HG02884 (cell line): ENCODE results near the gene NPAS3.

Experiments
- ATAC-seq: cut with Tn5 transposase; IDR thresholded peaks from one replicate; pipeline ENCODE4 v1.9.1; 2021; ENCODE audit warnings: mild to moderate bottlenecking, moderate library complexity; ENCODE audit not compliant: unreplicated experiment

The NPAS3 gene

DNA sequence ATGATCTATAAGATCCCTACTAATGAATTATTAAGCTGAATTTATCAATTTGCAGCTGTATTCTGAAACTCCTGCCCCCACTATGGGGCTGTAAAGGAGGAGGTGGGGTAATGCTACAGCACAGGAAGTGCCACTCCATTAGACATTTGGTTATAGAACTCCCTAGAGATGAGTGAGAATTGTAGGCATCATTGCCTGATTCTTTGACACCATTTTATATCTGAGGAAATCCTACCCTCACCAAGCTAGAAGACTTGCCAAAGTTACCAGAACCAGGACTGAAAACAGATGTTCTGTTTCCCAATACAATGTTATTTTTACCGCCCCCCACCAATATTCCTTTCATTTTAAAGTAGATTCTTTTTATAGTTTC lies 829.8 kb downstream of the NPAS3 start:
- no peak for ATAC-seq

GRCh38 chr14:33773205-33774030 lies 834.7 kb downstream of the NPAS3 start:
- no peak for ATAC-seq

DNA sequence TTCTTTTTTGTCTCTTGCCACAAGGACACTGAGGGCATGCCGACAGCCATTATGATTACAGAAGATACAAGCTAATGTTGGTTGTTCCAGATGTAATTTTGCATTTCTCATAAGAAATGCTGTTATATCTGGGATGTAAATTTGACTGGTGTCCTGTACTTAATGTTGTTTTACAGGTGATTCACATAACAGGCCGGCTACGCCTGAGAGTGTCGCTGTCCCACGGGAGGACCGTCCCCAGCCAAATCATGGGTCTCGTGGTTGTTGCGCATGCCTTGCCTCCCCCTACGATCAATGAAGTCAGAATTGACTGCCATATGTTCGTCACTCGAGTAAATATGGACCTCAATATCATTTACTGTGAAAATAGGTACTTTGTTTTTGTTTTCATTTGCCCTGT lies 835.5 kb downstream of the NPAS3 start:
- no peak for ATAC-seq

GRCh38 chr14:33774723-33775470 lies 836.2 kb downstream of the NPAS3 start:
- ATAC-seq = no peak

- ATAC-seq = no peak
These were observed 838.2 kb downstream of the NPAS3 start for GRCh38 chr14:33776871-33777270.

DNA sequence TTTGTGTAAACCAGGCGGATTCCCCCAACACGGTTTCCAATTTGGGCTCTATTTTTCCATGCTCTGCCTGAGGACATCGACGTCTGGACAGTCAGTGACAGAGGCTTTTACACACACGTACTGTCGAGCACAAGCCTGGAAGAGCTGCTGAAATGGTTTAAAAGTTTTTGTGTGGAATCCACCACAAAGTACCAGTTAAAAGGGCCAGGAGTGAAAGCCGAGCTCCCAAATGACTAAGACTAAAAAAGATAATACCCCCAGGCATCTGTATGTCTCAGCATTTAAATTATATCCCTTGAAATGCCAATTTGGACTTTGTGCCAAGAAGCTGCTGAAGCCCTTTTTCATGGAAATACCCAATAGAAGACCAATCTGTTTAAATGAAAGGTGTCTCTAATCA lies 839.0 kb downstream of the NPAS3 start:
- ATAC-seq = no peak

DNA sequence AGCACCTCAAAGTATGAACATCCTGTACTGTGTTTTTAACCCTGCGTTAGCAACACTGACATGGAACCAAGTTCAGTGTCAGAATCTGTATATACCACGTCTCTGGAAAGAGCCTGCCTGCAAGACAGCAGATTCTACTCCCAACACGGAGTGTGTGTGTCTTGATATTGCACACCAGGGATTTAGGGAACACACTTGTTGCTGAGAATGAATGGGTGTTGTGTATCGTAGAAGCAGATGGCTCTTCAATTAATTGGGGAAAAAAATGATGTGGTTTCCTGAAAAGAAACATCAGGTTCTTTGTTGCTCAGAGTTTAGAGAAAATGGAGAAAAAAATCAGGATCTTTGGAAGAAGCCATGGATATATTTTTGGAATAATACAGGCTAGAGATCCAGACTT lies 841.4 kb downstream of the NPAS3 start:
- no peak for ATAC-seq

DNA sequence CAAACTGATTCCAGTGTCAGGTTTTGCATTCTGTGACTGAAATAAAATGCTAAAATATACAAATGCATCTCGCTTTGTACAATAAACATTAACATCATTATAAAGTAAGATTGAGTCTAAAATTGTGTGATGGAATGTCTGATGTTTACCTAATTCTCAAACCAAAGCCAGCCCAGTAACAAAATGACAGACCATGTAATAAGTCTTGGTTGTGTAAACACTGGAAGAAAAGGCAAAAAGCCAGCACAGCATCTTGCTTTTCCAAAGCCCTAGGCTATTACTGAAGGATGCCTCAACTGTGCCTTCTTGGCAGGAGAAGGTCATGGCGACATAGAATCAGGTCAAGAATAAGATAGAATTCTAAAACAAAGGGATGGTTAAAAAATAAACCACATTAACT lies 842.6 kb downstream of the NPAS3 start:
- ATAC-seq = no peak

DNA sequence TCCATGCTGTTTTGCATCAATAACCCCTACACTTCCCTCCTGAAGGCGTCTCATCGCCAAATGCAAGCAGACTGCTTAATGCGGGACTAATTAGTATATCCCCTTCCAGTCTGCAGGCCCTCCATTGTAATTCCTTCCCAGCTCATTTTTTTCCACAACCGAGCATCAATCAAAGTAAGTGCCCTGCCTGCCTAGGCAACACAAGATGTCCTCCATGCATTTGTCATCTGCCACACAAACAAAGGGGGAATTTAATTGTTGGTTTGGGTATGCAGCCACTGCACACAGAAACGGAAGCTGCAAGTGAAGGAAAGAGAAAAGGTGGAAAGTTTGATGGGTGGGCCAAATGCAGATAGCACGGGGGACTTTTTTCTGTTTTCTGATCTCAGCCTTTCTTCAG lies 844.2 kb downstream of the NPAS3 start:
- no peak for ATAC-seq

DNA sequence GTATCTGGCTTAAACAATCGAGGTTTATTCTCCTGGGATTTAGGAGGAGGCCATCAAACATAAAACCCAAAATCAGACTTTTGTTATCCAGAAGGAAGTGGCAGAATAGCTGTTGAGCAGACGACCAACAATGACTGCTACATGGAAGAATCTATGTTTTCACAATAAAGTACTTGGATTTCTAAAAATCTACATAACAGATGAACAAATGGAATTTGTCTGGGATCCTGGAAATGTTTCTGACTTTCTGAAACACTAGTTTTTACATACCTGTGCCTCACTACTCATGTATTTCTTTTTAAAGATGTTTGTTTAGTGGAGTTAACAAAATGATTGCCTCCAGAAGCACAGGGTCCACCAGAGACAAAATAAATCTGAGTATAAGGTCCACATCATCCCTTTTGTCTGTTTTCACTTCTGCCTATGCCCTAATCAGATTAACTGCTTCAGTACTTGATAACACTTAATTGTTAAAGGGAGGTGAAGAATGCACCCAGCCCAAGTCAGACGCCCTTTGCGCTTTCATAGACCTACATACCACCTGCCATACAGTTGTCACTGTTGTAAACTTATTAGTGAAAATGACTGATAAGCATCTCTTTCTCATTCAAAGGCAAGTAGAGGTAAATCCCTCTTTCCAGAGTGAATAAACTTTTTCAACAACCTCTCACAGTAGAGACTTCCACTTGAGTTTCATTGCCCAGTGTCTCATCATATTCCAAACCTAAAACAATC lies 847.6 kb downstream of the NPAS3 start:
- ATAC-seq = no peak

- ATAC-seq = no peak
These were observed 849.5 kb downstream of the NPAS3 start for GRCh38 chr14:33788161-33788560.

DNA sequence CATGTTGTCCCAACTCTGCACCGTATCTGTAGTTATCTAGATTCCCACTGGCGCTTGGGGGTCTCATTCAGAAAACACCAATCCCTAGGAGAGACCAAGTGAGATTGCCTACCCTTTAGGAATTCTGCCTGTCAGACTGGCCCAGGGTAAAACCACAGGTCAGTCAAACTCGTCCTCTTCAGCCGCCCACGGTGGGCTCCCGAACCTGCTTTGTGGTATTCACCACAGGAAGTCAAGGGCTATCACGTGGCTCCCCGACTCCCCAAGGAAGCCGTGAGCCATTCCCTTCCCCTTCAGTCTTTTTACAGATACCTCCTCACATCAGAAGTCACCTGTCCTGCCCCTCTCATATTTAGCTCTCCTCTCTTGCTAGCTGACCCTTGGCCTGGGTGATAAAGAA lies 852.3 kb downstream of the NPAS3 start:
- no peak for ATAC-seq

GRCh38 chr14:33792009-33792719 lies 853.5 kb downstream of the NPAS3 start:
- peak; percentile 67 for ATAC-seq

DNA sequence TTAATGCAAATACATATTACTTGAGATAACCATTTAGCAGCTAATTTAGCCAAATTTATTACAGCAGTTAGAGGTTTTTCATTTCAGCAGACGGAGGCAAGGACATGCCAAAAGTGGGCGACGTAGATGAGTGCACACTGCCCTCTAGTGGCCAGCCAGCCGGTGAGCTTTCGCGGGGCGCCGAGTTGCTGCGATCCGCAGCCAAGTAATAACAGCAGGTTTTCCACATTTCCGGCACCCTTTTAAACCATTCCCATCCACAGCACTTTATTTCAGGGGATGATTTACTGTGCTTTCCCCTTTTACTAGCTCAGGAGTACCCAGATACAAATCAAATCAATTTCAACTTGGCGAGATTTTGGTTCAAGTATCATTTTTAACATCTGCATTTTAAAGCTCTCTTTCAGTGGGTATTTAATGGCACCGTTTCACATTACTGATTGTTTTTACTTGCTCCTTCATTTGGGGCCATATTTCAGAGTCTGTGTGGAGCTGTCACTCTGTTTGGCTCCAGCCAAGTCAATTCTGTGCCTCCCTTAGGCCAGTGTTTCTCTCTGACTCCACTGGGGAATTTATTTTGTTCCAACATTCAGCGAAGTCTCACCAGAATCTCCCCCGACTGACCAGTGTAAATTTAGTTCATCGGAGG lies 854.2 kb downstream of the NPAS3 start:
- peak; percentile 47 for ATAC-seq

GRCh38 chr14:33793398-33794110 lies 854.9 kb downstream of the NPAS3 start:
- no peak for ATAC-seq

GRCh38 chr14:33794791-33795305 lies 856.2 kb downstream of the NPAS3 start:
- ATAC-seq = no peak

GRCh38 chr14:33796356-33796755 lies 857.7 kb downstream of the NPAS3 start:
- no peak for ATAC-seq

- ATAC-seq = no peak
These were observed 861.3 kb downstream of the NPAS3 start for GRCh38 chr14:33799705-33800570.

- no peak for ATAC-seq
These were observed 862.1 kb downstream of the NPAS3 start for GRCh38 chr14:33800735-33801163.
